Measurements from ENCODE around the gene PAMR1.

DNA sequence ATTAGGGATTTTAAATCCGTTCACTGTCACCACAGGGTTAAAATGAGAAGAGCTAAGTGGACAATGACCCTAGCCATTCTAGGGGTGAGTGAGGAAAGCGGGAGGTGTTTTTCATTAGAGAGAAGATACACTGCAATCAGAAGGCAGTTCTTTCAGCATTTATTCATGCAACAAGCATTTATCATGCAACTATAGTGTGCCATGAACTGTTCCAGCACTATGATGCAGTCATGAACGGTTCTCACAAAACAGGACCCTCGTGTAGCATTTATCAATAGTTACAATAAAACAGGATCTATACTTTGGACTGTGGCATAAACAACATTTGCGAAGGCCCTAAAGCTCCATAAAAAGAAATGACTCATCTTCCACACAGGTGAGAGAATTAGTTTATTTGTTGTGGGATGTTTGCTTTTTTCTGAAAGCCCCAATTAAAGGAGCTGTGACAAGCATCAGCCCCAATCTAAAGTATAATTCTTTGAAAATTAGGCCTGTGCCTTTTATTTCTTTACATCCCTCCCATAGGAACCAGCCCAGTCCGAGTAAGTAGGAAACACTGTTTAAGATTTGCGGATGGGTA, 51.5 kb downstream of the PAMR1 start:
- TF ChIP-seq, protein P1, sequence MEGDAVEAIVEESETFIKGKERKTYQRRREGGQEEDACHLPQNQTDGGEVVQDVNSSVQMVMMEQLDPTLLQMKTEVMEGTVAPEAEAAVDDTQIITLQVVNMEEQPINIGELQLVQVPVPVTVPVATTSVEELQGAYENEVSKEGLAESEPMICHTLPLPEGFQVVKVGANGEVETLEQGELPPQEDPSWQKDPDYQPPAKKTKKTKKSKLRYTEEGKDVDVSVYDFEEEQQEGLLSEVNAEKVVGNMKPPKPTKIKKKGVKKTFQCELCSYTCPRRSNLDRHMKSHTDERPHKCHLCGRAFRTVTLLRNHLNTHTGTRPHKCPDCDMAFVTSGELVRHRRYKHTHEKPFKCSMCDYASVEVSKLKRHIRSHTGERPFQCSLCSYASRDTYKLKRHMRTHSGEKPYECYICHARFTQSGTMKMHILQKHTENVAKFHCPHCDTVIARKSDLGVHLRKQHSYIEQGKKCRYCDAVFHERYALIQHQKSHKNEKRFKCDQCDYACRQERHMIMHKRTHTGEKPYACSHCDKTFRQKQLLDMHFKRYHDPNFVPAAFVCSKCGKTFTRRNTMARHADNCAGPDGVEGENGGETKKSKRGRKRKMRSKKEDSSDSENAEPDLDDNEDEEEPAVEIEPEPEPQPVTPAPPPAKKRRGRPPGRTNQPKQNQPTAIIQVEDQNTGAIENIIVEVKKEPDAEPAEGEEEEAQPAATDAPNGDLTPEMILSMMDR (IDR thresholded peaks at IDR 0.05) = no peak
- no peak for TF ChIP-seq POLR2A (IDR thresholded peaks at IDR 0.05)

All from lower leg skin (tissue), 3 donors.